ENCODE data around the gene ERC2.

DNA sequence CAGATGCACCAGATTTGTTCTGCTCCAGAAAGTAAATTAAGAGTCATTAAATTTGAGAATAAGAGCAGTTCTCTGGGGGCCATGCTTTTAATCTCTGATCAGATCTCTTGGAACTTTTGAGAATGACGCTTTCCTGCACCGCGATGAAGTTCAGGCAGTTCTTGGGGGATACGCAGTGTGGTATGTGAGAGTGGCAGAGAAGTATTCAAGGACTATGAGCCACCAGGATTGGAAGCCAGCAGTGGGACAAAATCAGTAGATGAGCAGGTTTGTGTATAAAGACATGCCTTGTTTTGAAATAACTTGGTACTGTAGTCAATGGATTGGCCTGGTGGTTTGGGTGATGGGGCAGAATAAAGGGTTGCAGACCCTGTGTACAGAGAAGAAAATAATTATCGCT lies 483.6 kb downstream of the ERC2 start:
- no peak for TF ChIP-seq EZH2 (IDR thresholded peaks at IDR 0.05; ENCODE audit: borderline replicate concordance, low read depth, low read length, poor library complexity, severe bottlenecking)
- TF ChIP-seq, protein P1, sequence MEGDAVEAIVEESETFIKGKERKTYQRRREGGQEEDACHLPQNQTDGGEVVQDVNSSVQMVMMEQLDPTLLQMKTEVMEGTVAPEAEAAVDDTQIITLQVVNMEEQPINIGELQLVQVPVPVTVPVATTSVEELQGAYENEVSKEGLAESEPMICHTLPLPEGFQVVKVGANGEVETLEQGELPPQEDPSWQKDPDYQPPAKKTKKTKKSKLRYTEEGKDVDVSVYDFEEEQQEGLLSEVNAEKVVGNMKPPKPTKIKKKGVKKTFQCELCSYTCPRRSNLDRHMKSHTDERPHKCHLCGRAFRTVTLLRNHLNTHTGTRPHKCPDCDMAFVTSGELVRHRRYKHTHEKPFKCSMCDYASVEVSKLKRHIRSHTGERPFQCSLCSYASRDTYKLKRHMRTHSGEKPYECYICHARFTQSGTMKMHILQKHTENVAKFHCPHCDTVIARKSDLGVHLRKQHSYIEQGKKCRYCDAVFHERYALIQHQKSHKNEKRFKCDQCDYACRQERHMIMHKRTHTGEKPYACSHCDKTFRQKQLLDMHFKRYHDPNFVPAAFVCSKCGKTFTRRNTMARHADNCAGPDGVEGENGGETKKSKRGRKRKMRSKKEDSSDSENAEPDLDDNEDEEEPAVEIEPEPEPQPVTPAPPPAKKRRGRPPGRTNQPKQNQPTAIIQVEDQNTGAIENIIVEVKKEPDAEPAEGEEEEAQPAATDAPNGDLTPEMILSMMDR (conservative IDR thresholded peaks at IDR 0.05; ENCODE audit: low read depth, low read length): no peak

Measured in A673 (cell line).